Keratinocyte (primary cell): ENCODE data around the gene PHRF1. TPM values are rescaled to one million over a fixed set of nuclear protein-coding genes. Genes with fewer than 3 reads are reported as not detected.

ENCODE experiments used
- DNase-seq: peaks from one replicate; pipeline ENCODE4 v3.0.0-alpha.2; 2011; ENCODE audit warnings: low read depth, missing footprints, low spot score
- FAIRE-seq: peaks from 2 replicates; lab custom pipeline; 2011; peaks lifted over from hg19 to GRCh38; lab: Jason Lieb, UNC
- H2AFZ ChIP-seq: 2 replicates; pipeline ENCODE4 v1.6.0; 2012; ENCODE audit warnings: low read length, control low read depth, inconsistent platforms; ENCODE audit not compliant: control insufficient read depth
- H3K27ac ChIP-seq: 2 replicates; pipeline ENCODE4 v1.5.1; 2011; ENCODE audit warnings: low read length; ENCODE audit not compliant: control insufficient read depth, insufficient read depth
- H3K27me3 ChIP-seq: 3 replicates; pipeline ENCODE4 v1.6.0; 2011; ENCODE audit warnings: low read length; ENCODE audit not compliant: control insufficient read depth, insufficient read depth; ENCODE audit errors: extremely low read depth
- H3K36me3 ChIP-seq, 2 experiments: 2 replicates in 1 of 2; 3 replicates in 1 of 2; pipeline ENCODE4 v1.5.1; 2011; ENCODE audit warnings: low read length in 2 of 2, mild to moderate bottlenecking in 1 of 2; ENCODE audit not compliant: control insufficient read depth in 2 of 2, insufficient read depth in 2 of 2; ENCODE audit errors: extremely low read depth in 1 of 2
- H3K4me1 ChIP-seq: 3 replicates; pipeline ENCODE4 v1.5.1; 2011; ENCODE audit warnings: low read length; ENCODE audit not compliant: control insufficient read depth, insufficient read depth; ENCODE audit errors: extremely low read depth
- H3K4me2 ChIP-seq: 3 replicates; pipeline ENCODE4 v1.6.0; 2011; ENCODE audit warnings: low read depth, low read length; ENCODE audit not compliant: control insufficient read depth, insufficient read depth; ENCODE audit errors: extremely low read depth
- H3K4me3 ChIP-seq, 3 experiments: fragments of 200-600 bp in 1 of 3; sonication (generic) in 1 of 3; 2 replicates in 2 of 3; 3 replicates in 1 of 3; pipeline ENCODE4 v1.5.1; 2011 to 2016; ENCODE audit warnings: low read length in 3 of 3, mild to moderate bottlenecking in 3 of 3, control low read depth in 2 of 3, inconsistent platforms in 1 of 3, low read depth in 1 of 3, mixed read lengths in 1 of 3, mixed run types in 1 of 3, moderate library complexity in 1 of 3; ENCODE audit not compliant: control insufficient read depth in 2 of 3, insufficient read depth in 2 of 3; ENCODE audit errors: extremely low read depth in 1 of 3
- H3K79me2 ChIP-seq: 2 replicates; pipeline ENCODE4 v1.6.0; 2012; ENCODE audit warnings: low read length; ENCODE audit not compliant: control insufficient read depth, insufficient read depth
- H3K9ac ChIP-seq: 3 replicates; pipeline ENCODE4 v1.6.0; 2011; ENCODE audit warnings: low read length; ENCODE audit not compliant: control insufficient read depth, insufficient read depth; ENCODE audit errors: extremely low read depth
- H3K9me1 ChIP-seq: 3 replicates; pipeline ENCODE4 v1.6.0; 2011; ENCODE audit warnings: low read length; ENCODE audit not compliant: control insufficient read depth, insufficient read depth; ENCODE audit errors: extremely low read depth
- H3K9me3 ChIP-seq: 2 replicates; pipeline ENCODE4 v1.5.1; 2012; ENCODE audit warnings: low read depth, low read length; ENCODE audit not compliant: control insufficient read depth
- H4K20me1 ChIP-seq: 3 replicates; pipeline ENCODE4 v1.6.0; 2011; ENCODE audit warnings: low read length; ENCODE audit not compliant: control insufficient read depth, insufficient read depth; ENCODE audit errors: extremely low read depth
- EZH2 ChIP-seq: IDR thresholded peaks from one replicate; pipeline ENCODE4 v1.6.1; 2012; ENCODE audit warnings: inconsistent platforms, mild to moderate bottlenecking, low read length, moderate library complexity
- dilution Hi-C: fragments of 300-500 bp; cut with MboI; formaldehyde crosslinking; loops from one replicate; pipeline ENCODE4 v1.7.0; 2020; ENCODE audit warnings: low sequenced_read_pairs; ENCODE audit not compliant: extremely low pct_ligation_motif_present
- polyA plus RNA-seq, 5 experiments: library from polyadenylated mRNA; depleted of rRNA in 3 of 5; stranded (reverse) in 3 of 5; stranded (forward) in 1 of 5; unstranded in 1 of 5; fragments of >200 nt; gene quantifications; 1 replicate in 1 of 5; 2 replicates in 3 of 5; 3 replicates in 1 of 5; pipeline versions ENCODE4 v1.2.1 to v1.2.3, GENCODE V29; 2011 to 2012; ENCODE audit warnings: missing spikeins in 2 of 5, low read depth in 1 of 5, low replicate concordance in 1 of 5
- TF ChIP-seq, protein P1 (sequence below), 3 experiments: IDR thresholded peaks in 1 of 3; conservative IDR thresholded peaks in 1 of 3; optimal IDR thresholded peaks in 1 of 3; 2 replicates in 2 of 3; 3 replicates in 1 of 3; pipeline versions ENCODE3 to v1.5.1; 2011; ENCODE audit warnings: low read length in 3 of 3, mild to moderate bottlenecking in 3 of 3, moderate library complexity in 2 of 3, control low read depth in 1 of 3, inconsistent platforms in 1 of 3; ENCODE audit not compliant: insufficient read depth in 2 of 3; ENCODE audit errors: extremely low read depth in 1 of 3

Gene PHRF1
- polyA plus RNA-seq, 1 donor (not counting 4 experiments of a cell fraction or from before 2014, with no cell fraction given): 10.7 TPM

DNA sequence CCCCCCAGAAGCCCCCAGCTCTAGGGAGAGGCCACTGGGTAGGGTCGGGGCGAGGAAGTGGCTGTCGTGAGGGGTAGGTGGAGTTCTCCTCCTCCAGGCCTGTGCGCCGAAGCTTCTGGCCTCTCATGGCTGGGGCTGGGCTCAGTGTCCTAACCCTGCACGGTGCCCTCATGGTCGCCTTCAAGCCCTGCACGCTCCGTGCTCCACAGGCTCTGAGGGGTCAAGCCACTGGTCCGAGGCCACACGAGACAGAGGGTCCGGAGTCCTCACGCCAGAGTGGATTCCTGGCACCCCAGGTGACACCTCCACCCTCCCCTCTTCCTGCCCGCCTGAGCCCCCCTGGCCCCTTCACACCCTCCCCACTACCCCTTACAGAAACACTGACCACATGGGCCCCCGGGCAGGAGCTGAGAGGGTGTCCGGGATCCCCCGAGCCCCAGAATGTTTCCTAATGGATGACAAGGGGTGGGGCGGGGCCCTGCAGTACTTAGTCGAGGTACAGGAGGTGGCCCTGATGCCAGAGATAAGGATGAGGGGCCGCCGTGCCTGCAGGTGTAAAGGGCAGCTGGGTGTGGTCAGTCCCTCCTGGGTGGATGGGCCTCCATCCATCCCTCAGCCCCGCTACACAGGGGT is 49.5 kb downstream of the PHRF1 start:
- dilution Hi-C loops: no loop called here
- Histone ChIP-seq H4K20me1 (no peaks in the 10 kb centered on the region), H3K4me2 (no peak overlapping the region), H3K9ac (no peak overlapping the region), H3K9me1 (no peaks in the 10 kb centered on the region), H3K4me1 (no peaks in the 10 kb centered on the region), H3K27ac (no peak overlapping the region), H3K27me3 (no peaks in the 10 kb centered on the region), H3K4me3 (no peak overlapping the region), H3K9me3 (no peaks in the 10 kb centered on the region), H3K79me2 (no peaks in the 10 kb centered on the region), H3K36me3 (no peaks in the 10 kb centered on the region), H2AFZ (no peak overlapping the region)
- FAIRE-seq (no peak), DNase-seq (no peak)
- TF ChIP-seq EZH2: no peak
- TF ChIP-seq, protein P1, sequence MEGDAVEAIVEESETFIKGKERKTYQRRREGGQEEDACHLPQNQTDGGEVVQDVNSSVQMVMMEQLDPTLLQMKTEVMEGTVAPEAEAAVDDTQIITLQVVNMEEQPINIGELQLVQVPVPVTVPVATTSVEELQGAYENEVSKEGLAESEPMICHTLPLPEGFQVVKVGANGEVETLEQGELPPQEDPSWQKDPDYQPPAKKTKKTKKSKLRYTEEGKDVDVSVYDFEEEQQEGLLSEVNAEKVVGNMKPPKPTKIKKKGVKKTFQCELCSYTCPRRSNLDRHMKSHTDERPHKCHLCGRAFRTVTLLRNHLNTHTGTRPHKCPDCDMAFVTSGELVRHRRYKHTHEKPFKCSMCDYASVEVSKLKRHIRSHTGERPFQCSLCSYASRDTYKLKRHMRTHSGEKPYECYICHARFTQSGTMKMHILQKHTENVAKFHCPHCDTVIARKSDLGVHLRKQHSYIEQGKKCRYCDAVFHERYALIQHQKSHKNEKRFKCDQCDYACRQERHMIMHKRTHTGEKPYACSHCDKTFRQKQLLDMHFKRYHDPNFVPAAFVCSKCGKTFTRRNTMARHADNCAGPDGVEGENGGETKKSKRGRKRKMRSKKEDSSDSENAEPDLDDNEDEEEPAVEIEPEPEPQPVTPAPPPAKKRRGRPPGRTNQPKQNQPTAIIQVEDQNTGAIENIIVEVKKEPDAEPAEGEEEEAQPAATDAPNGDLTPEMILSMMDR (optimal IDR thresholded peaks at IDR 0.05 in 1 of 3, IDR thresholded peaks at IDR 0.05 in 1 of 3, conservative IDR thresholded peaks at IDR 0.05 in 1 of 3; ENCODE audit: extremely low read depth in 1 of 3, insufficient read depth in 2 of 3, low read length in 3 of 3): no peak

DNA sequence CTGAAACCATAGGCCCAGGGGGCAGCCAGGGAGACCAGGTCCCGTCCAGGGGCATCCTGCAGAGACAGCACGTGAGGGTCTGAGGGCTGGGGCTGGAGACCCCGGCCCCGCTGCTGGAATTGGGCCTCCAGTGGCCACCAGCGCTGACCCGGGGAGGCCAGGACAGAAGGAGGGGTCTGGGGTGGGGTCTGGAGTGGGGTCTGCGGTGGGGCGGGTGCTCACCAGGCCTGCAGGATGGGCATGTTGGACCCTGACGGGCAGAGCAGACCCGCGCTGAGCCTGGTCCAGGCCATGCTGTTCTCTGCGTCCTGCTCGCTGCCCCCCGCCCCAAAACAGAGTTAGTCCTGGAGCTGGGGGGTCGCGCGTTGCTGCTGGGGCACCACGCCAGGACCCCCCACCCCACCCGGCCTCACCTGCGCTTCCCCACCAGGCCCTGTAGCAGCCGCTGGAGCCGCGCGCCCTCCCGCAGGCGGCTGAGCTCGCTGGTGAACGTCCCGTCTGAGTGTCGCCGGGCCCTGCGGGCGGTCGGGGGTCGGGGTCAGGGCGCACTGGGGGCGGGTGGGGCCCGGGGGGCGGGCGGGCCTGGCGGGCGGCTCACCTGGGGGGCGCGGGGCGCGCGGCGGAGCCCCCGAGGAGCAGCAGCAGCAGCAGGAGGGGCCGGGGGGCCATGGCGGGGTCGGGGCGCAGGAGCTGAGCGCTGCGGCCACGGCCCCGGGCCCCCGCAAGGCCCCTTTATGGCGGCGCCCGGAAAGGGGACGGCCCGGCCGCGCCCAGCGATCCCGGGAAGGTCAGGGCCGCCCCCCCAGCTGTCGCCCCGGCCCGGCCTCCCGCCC is 50.4 kb downstream of the PHRF1 start, which contains the start of gene SCT:
Gene SCT (minus strand): TSS at position 707 of the 833 bp plus-strand sequence. CDS start 38 bp downstream, at position 669.
- Histone ChIP-seq H4K20me1 (no peaks in the 10 kb centered on the region), H3K27me3 (no peaks in the 10 kb centered on the region), H3K9ac (no peak within 1 kb of the TSS), H3K9me3 (no peaks in the 10 kb centered on the region), H3K27ac (no peak within 1 kb of the TSS), H2AFZ (no peak within 1 kb of the TSS), H3K4me1 (no peaks in the 10 kb centered on the region), H3K4me3 (no peak within 1 kb of the TSS), H3K4me2 (no peak within 1 kb of the TSS), H3K36me3 (no peaks in the 10 kb centered on the region), H3K9me1 (no peaks in the 10 kb centered on the region), H3K79me2 (no peaks in the 10 kb centered on the region)
- dilution Hi-C loops: no loop called here
- no peak for TF ChIP-seq EZH2
- TF ChIP-seq, protein P1 (optimal IDR thresholded peaks at IDR 0.05 in 1 of 3, IDR thresholded peaks at IDR 0.05 in 1 of 3, conservative IDR thresholded peaks at IDR 0.05 in 1 of 3; ENCODE audit: extremely low read depth in 1 of 3, insufficient read depth in 2 of 3, low read length in 3 of 3): no peak
- DNase-seq (no peak), FAIRE-seq (no peak)
